Naive thymus-derived CD8-positive, alpha-beta T cell (primary cell): ENCODE results near the gene CFAP107. TPM values are rescaled to one million over a fixed set of nuclear protein-coding genes. Genes with fewer than 3 reads are reported as not detected.
"Not testable (repeated sequence)": the region's sequence is repeated elsewhere in the genome, so short reads cannot be mapped to it uniquely, and the experiment has no call there.

Experiments
- ATAC-seq, 2 donors: fragments of 150-1000 bp; cut with Tn5 transposase in 1 of 2; sonication (Bioruptor Pico), chemical (Tn5 transposase) in 1 of 2; 1 replicate in 1 of 2; 2 replicates in 1 of 2; pipeline ENCODE4 v1.10.0; 2021; ENCODE audit warnings: mild to moderate bottlenecking in 2 of 2, moderate library complexity in 2 of 2
- POLR2A ChIA-PET: fragments of 350-600 bp; sonication (Branson Sonifier 250); formaldehyde crosslinking; loops from one replicate; lab custom pipeline; 2021; ENCODE audit warnings: antibody characterized with exemption; lab: Charles Lee
- DNase-seq, 10 donors: peaks; one replicate each; pipeline versions ENCODE4 v3.0.0 to v3.0.0-alpha.2; 2020 to 2022
- H3K27ac Mint-ChIP-seq, 10 donors: one replicate each; pipeline ENCODE4 v1.8.0; 2020 to 2022; ENCODE audit warnings: mild to moderate bottlenecking in 10 of 10, mixed read lengths in 10 of 10, moderate library complexity in 4 of 10, inconsistent platforms in 1 of 10
- H3K27me3 Mint-ChIP-seq, 5 donors: one replicate each; pipeline ENCODE4 v1.8.0; 2021 to 2022; ENCODE audit warnings: mixed read lengths in 5 of 5
- H3K36me3 Mint-ChIP-seq, 3 donors: one replicate each; pipeline ENCODE4 v1.8.0; 2020 to 2022; ENCODE audit warnings: mixed read lengths in 3 of 3, mild to moderate bottlenecking in 2 of 3, inconsistent platforms in 1 of 3
- H3K4me1 Mint-ChIP-seq, 4 donors: one replicate each; pipeline ENCODE4 v1.8.0; 2021 to 2022; ENCODE audit warnings: mixed read lengths in 4 of 4
- H3K4me3 Mint-ChIP-seq, 10 donors: one replicate each; pipeline ENCODE4 v1.8.0; 2020 to 2022; ENCODE audit warnings: mild to moderate bottlenecking in 10 of 10, mixed read lengths in 10 of 10, moderate library complexity in 6 of 10, inconsistent platforms in 1 of 10
- H3K9me3 Mint-ChIP-seq, 9 donors: one replicate each; pipeline ENCODE4 v1.8.0; 2020 to 2022; ENCODE audit warnings: mixed read lengths in 9 of 9, mild to moderate bottlenecking in 3 of 9, inconsistent platforms in 1 of 9, moderate library complexity in 1 of 9
- polyA plus RNA-seq, 3 donors: library from polyadenylated mRNA; unstranded; fragments of 300-500 nt; fragmentation: Illumina TruSeq; gene quantifications; one replicate each; pipeline ENCODE4 v1.2.3, GENCODE V29; 2021
- total RNA-seq, 8 experiments: library from RNA in 2 of 8; stranded (reverse) in 2 of 8; gene quantifications; one replicate each; pipeline ENCODE4 v1.2.3 and lab custom pipeline; 2021 to 2026

The CFAP107 gene
- total and polyA plus RNA-seq, 5 experiments from 2014 or later = not detected

GRCh38 chr1:12771186-12771585, 25.2 kb downstream of the CFAP107 start:
- no peak overlapping the region for H3K27ac Mint-ChIP-seq
- peaks cover 20 to 77% (median 39%) of the 10 kb centered on the region in 5 donors for H3K27me3 Mint-ChIP-seq
- DNase-seq (no peak), ATAC-seq (no peak)
- no peaks in the 10 kb centered on the region for H3K4me1 Mint-ChIP-seq
- H3K4me3 Mint-ChIP-seq = no peak overlapping the region
- H3K9me3 Mint-ChIP-seq = no peaks in the 10 kb centered on the region
- POLR2A ChIA-PET = no interaction called here
- H3K36me3 Mint-ChIP-seq = no peaks in the 10 kb centered on the region

GRCh38 chr1:12772520-12772919, 26.5 kb downstream of the CFAP107 start:
- ATAC-seq (no peak), DNase-seq (no peak)
- H3K36me3 Mint-ChIP-seq = no peaks in the 10 kb centered on the region
- H3K9me3 Mint-ChIP-seq = no peaks in the 10 kb centered on the region
- no peak overlapping the region for H3K27ac Mint-ChIP-seq
- POLR2A ChIA-PET = no interaction called here
- no peak overlapping the region for H3K4me3 Mint-ChIP-seq
- peaks cover 19 to 85% (median 36%) of the 10 kb centered on the region in 5 donors for H3K27me3 Mint-ChIP-seq
- no peaks in the 10 kb centered on the region for H3K4me1 Mint-ChIP-seq

- Mint-ChIP-seq H3K9me3 (no peaks in the 10 kb centered on the region), H3K4me1 (no peaks in the 10 kb centered on the region), H3K36me3 (no peaks in the 10 kb centered on the region), H3K4me3 (no peak within 1 kb of the TSS), H3K27me3 (peaks cover 20 to 85% (median 33%) of the 10 kb centered on the region in 5 donors), H3K27ac (no peak within 1 kb of the TSS)
- DNase-seq = no peak
- POLR2A ChIA-PET = no interaction called here
- ATAC-seq = no peak
These were observed 27.4 kb downstream of the CFAP107 start, which contains the start of gene PRAMEF12 for GRCh38 chr1:12773438-12773837. Gene PRAMEF12, plus strand, starts transcription at chr1:12773738. Its CDS starts 1,130 bp downstream, at chr1:12774868.

GRCh38 chr1:12774801-12775345, 28.9 kb downstream of the CFAP107 start:
- H3K9me3 Mint-ChIP-seq = peaks cover 0 to 3% (median 0%) of the 10 kb centered on the region in 9 donors
- H3K4me1 Mint-ChIP-seq = no peaks in the 10 kb centered on the region
- no peak for ATAC-seq
- no peaks in the 10 kb centered on the region for H3K36me3 Mint-ChIP-seq
- H3K27me3 Mint-ChIP-seq = peaks cover 17 to 85% (median 26%) of the 10 kb centered on the region in 5 donors
- no peak for DNase-seq
- peak overlapping the region in 1 of 10 donors; percentile 63 for H3K27ac Mint-ChIP-seq
- POLR2A ChIA-PET = no interaction called here
- no peak overlapping the region for H3K4me3 Mint-ChIP-seq

GRCh38 chr1:12775443-12775842, 29.4 kb downstream of the CFAP107 start:
- Mint-ChIP-seq H3K4me1 (no peaks in the 10 kb centered on the region), H3K36me3 (no peaks in the 10 kb centered on the region), H3K9me3 (peaks cover 0 to 3% (median 0%) of the 10 kb centered on the region in 9 donors), H3K27me3 (peaks cover 13 to 80% (median 21%) of the 10 kb centered on the region in 5 donors), H3K27ac (peak overlapping the region in 1 of 10 donors; percentile 63), H3K4me3 (no peak overlapping the region)
- POLR2A ChIA-PET = no interaction called here
- no peak for DNase-seq
- ATAC-seq = no peak

GRCh38 chr1:12776801-12777557, 31.0 kb downstream of the CFAP107 start:
- POLR2A ChIA-PET = no interaction called here
- Mint-ChIP-seq H3K4me1 (no peaks in the 10 kb centered on the region), H3K27me3 (peaks cover 11 to 65% (median 17%) of the 10 kb centered on the region in 5 donors), H3K9me3 (peaks cover 0 to 5% (median 0%) of the 10 kb centered on the region in 9 donors), H3K36me3 (no peaks in the 10 kb centered on the region), H3K27ac (no peak overlapping the region), H3K4me3 (no peak overlapping the region)
- ATAC-seq (no peak), DNase-seq (no peak)

- Mint-ChIP-seq H3K9me3 (peaks cover 0 to 10% (median 2%) of the 10 kb centered on the region in 9 donors), H3K4me3 (no peak overlapping the region), H3K4me1 (no peaks in the 10 kb centered on the region), H3K27me3 (peaks cover 5 to 55% (median 13%) of the 10 kb centered on the region in 5 donors), H3K36me3 (peaks cover 0 to 1% (median 0%) of the 10 kb centered on the region in 3 donors), H3K27ac (no peak overlapping the region)
- POLR2A ChIA-PET = no interaction called here
- ATAC-seq = no peak
- no peak for DNase-seq
These were observed 32.1 kb downstream of the CFAP107 start for GRCh38 chr1:12778061-12778460.

GRCh38 chr1:12778907-12779306, 32.9 kb downstream of the CFAP107 start:
- Mint-ChIP-seq H3K27ac (no peak overlapping the region), H3K4me3 (no peak overlapping the region), H3K27me3 (peaks cover 4 to 51% (median 12%) of the 10 kb centered on the region in 5 donors), H3K9me3 (peaks cover 0 to 18% (median 6%) of the 10 kb centered on the region in 9 donors), H3K4me1 (no peaks in the 10 kb centered on the region), H3K36me3 (peaks cover 0 to 10% (median 3%) of the 10 kb centered on the region in 3 donors)
- POLR2A ChIA-PET = no interaction called here
- ATAC-seq (no peak), DNase-seq (no peak)

GRCh38 chr1:12781488-12781887, 35.5 kb downstream of the CFAP107 start:
- ATAC-seq, DNase-seq, H3K4me3 Mint-ChIP-seq, H3K27ac Mint-ChIP-seq, POLR2A ChIA-PET, H3K4me1 Mint-ChIP-seq: not testable (repeated sequence)
- peaks cover 0 to 41% (median 15%) of the 10 kb centered on the region in 9 donors for H3K9me3 Mint-ChIP-seq
- H3K27me3 Mint-ChIP-seq = peaks cover 2 to 34% (median 9%) of the 10 kb centered on the region in 5 donors
- H3K36me3 Mint-ChIP-seq = peaks cover 0 to 19% (median 5%) of the 10 kb centered on the region in 3 donors

- ATAC-seq, H3K4me3 Mint-ChIP-seq, DNase-seq, POLR2A ChIA-PET, H3K4me1 Mint-ChIP-seq, H3K27ac Mint-ChIP-seq: not testable (repeated sequence)
- Mint-ChIP-seq H3K27me3 (peaks cover 2 to 11% (median 6%) of the 10 kb centered on the region in 5 donors), H3K36me3 (peaks cover 0 to 23% (median 6%) of the 10 kb centered on the region in 3 donors), H3K9me3 (peaks cover 0 to 51% (median 15%) of the 10 kb centered on the region in 9 donors)
These were observed 37.8 kb downstream of the CFAP107 start for GRCh38 chr1:12783783-12784182.

- H3K9me3 Mint-ChIP-seq = peaks cover 0 to 51% (median 15%) of the 10 kb centered on the region in 9 donors
- not testable (repeated sequence) for H3K27me3 Mint-ChIP-seq
These were observed 38.7 kb downstream of the CFAP107 start for GRCh38 chr1:12784729-12785128.

GRCh38 chr1:12791097-12791496, 45.1 kb downstream of the CFAP107 start, which contains the start of gene PRAMEF1:
Gene PRAMEF1, plus strand, starts transcription at chr1:12791397. Its CDS starts 1,831 bp downstream, at chr1:12793228.
- peaks cover 0 to 19% (median 5%) of the 10 kb centered on the region in 5 donors for H3K27me3 Mint-ChIP-seq
- DNase-seq, POLR2A ChIA-PET, H3K4me1 Mint-ChIP-seq, H3K36me3 Mint-ChIP-seq, H3K4me3 Mint-ChIP-seq, ATAC-seq, H3K27ac Mint-ChIP-seq: not testable (repeated sequence)
- peaks cover 0 to 12% (median 3%) of the 10 kb centered on the region in 9 donors for H3K9me3 Mint-ChIP-seq

More at GRCh38 chr1:12784729-12785128, 38.7 kb downstream of the CFAP107 start:
- H3K36me3 Mint-ChIP-seq = peaks cover 0 to 23% (median 6%) of the 10 kb centered on the region in 3 donors
- ATAC-seq, H3K4me3 Mint-ChIP-seq, DNase-seq, POLR2A ChIA-PET, H3K4me1 Mint-ChIP-seq, H3K27ac Mint-ChIP-seq: not testable (repeated sequence)

- Mint-ChIP-seq H3K4me1 (no peaks in the 10 kb centered on the region), H3K4me3 (no peak overlapping the region), H3K9me3 (peaks cover 0 to 5% (median 3%) of the 10 kb centered on the region in 9 donors), H3K27ac (no peak overlapping the region), H3K27me3 (peaks cover 0 to 11% (median 3%) of the 10 kb centered on the region in 5 donors), H3K36me3 (no peaks in the 10 kb centered on the region)
- POLR2A ChIA-PET = no interaction called here
- no peak for ATAC-seq
- no peak for DNase-seq
These were observed 52.9 kb downstream of the CFAP107 start for GRCh38 chr1:12798911-12799310.
